Neutrophil (primary cell): ENCODE measurements around the gene SND1.

Source experiments
- H3K27ac ChIP-seq: fragments of 200-600 bp; sonication (generic); 2 replicates; pipeline ENCODE4 v1.5.1; 2016; ENCODE audit warnings: mild to moderate bottlenecking, moderate library complexity
- H3K27me3 ChIP-seq: fragments of 200-600 bp; sonication (generic); 2 replicates; pipeline ENCODE4 v1.6.0; 2016; ENCODE audit warnings: mild to moderate bottlenecking
- H3K36me3 ChIP-seq: fragments of 200-600 bp; sonication (generic); 2 replicates; pipeline ENCODE4 v1.5.1; 2017
- H3K4me1 ChIP-seq, 2 experiments: fragments of 200-600 bp in 1 of 2; sonication (generic) in 1 of 2; 1 replicate in 1 of 2; 2 replicates in 1 of 2; pipeline versions ENCODE4 v1.5.1 to v1.6.1; 2013 to 2016; ENCODE audit warnings: low read depth in 1 of 2, low read length in 1 of 2, mild to moderate bottlenecking in 1 of 2, moderate library complexity in 1 of 2; ENCODE audit not compliant: control insufficient read depth in 1 of 2, insufficient read depth in 1 of 2
- H3K4me3 ChIP-seq, 2 experiments: fragments of 200-600 bp in 1 of 2; sonication (generic) in 1 of 2; 1 replicate in 1 of 2; 2 replicates in 1 of 2; pipeline ENCODE4 v1.5.1; 2013 to 2016; ENCODE audit warnings: low read depth in 1 of 2, low read length in 1 of 2, mild to moderate bottlenecking in 1 of 2, moderate library complexity in 1 of 2
- H3K9me3 ChIP-seq: fragments of 200-600 bp; sonication (generic); 2 replicates; pipeline ENCODE4 v1.5.1; 2016
- CTCF ChIP-seq: fragments of 200-600 bp; sonication (generic); IDR thresholded peaks from 2 replicates; pipeline ENCODE4 v1.5.1; 2016; ENCODE audit warnings: antibody characterized with exemption

Gene SND1

GRCh38 chr7:127904670-127904985, 252.6 kb downstream of the SND1 start:
- H3K4me1 ChIP-seq, result peaks cover 0 to 3% of the 10 kb centered on the region in 2 experiments
- no peaks in the 10 kb centered on the region for H3K36me3 ChIP-seq
- no peaks in the 10 kb centered on the region for H3K27me3 ChIP-seq
- H3K27ac ChIP-seq, result no peak overlapping the region
- TF ChIP-seq CTCF, result no peak
- H3K4me3 ChIP-seq, result no peak overlapping the region
- H3K9me3 ChIP-seq, result no peaks in the 10 kb centered on the region

- H3K27me3 ChIP-seq, result no peaks in the 10 kb centered on the region
- no peak for TF ChIP-seq CTCF
Measured at GRCh38 chr7:127905021-127905420, 253.0 kb downstream of the SND1 start.

GRCh38 chr7:127905491-127906330, 253.7 kb downstream of the SND1 start:
- TF ChIP-seq CTCF, result no peak
- no peak overlapping the region for H3K27ac ChIP-seq
- no peaks in the 10 kb centered on the region for H3K36me3 ChIP-seq
- no peaks in the 10 kb centered on the region for H3K27me3 ChIP-seq
- H3K4me3 ChIP-seq, result no peak overlapping the region
- peaks cover 0 to 3% of the 10 kb centered on the region in 2 experiments for H3K4me1 ChIP-seq
- no peaks in the 10 kb centered on the region for H3K9me3 ChIP-seq

More at GRCh38 chr7:127905021-127905420, 253.0 kb downstream of the SND1 start:
- no peaks in the 10 kb centered on the region for H3K9me3 ChIP-seq
- H3K4me1 ChIP-seq, result peaks cover 0 to 3% of the 10 kb centered on the region in 2 experiments
- H3K36me3 ChIP-seq, result no peaks in the 10 kb centered on the region
- no peak overlapping the region for H3K4me3 ChIP-seq
- H3K27ac ChIP-seq, result no peak overlapping the region

GRCh38 chr7:127907110-127908040, 255.4 kb downstream of the SND1 start:
- no peaks in the 10 kb centered on the region for H3K4me1 ChIP-seq
- no peaks in the 10 kb centered on the region for H3K9me3 ChIP-seq
- H3K36me3 ChIP-seq, result no peaks in the 10 kb centered on the region
- H3K4me3 ChIP-seq, result no peak overlapping the region
- no peaks in the 10 kb centered on the region for H3K27me3 ChIP-seq
- H3K27ac ChIP-seq, result no peak overlapping the region
- no peak for TF ChIP-seq CTCF

- no peak for TF ChIP-seq CTCF
- Histone ChIP-seq H3K36me3 (no peaks in the 10 kb centered on the region), H3K4me1 (no peaks in the 10 kb centered on the region), H3K27me3 (no peaks in the 10 kb centered on the region), H3K4me3 (no peak overlapping the region), H3K27ac (no peak overlapping the region), H3K9me3 (no peaks in the 10 kb centered on the region)
Measured at GRCh38 chr7:127908430-127909258, 256.6 kb downstream of the SND1 start.
